Midbrain (tissue), 1 donor: ENCODE results near the gene WNT1.

ENCODE experiments used
- DNase-seq: peaks from one replicate; lab custom pipeline; 2025; lab: John Stamatoyannopoulos, UW

The WNT1 gene

GRCh38 chr12:49000346-49000745 is 22.2 kb downstream of the WNT1 start:
- DNase-seq, result no peak

DNA sequence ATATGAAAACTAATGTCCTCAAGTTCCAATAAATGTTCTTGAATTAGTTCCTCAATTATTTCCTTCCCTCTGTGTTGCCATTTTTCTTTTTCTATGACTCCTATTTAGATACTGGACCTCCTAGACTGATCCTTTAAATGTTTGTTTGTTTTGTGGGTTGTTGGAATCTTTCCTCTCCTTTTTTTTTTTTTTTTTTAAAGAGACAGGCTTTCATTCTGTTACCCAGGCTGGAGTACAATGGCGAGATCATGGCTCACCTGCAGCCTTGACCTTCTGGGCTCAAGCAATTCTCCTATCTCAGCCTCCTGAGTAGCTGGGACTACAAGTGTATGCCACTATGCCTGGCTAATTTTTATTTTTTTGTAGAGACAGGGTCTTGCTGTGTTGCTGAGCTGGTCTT is 30.8 kb downstream of the WNT1 start:
- no peak for DNase-seq

DNA sequence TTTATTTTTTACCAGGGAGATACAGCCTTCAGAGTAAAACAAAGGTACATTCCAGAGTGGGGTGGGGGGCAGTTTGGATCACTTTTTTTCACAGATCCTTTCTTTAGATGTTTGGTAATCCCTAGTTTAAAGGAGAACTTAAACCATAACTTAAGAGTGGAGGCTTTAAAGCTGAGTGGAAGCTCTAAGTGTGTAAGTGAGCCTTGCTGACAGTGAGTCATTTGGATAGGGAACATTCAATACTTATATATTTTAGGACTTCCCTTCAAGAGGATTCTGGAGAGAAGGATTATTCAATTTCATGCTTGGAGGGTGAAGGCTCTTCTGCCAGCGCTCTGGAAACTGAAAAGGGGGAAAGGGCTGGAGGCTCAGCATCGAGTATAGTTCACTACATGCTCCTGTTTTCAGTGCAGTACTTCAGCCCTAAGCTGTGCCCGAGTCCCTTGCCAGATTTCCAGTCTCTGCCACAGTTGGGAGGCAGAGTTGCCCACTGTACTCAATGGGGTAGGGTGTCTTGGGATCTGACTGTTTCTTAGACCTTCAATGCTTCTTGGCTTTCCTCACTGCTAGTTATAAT is 32.1 kb downstream of the WNT1 start:
- no peak for DNase-seq

DNA sequence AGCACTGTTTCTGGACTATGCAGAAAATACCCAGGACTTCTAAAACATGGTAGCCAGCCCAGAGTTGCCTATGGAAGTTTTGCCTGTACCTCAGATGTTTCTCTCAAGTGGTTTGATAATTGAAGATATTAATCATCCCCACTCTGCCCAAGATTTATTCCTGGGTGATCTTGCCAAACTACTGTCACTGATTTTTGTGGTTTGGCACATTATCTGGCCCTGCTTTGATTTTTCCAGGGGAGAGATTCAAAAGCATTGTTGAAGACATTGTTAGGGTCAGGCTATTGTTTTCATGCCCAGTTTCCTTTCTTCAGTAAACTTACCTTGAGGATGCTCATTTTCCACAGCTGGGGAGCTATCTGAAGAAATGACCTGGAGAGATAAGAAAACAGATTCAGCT is 34.6 kb downstream of the WNT1 start:
- DNase-seq, result no peak

DNA sequence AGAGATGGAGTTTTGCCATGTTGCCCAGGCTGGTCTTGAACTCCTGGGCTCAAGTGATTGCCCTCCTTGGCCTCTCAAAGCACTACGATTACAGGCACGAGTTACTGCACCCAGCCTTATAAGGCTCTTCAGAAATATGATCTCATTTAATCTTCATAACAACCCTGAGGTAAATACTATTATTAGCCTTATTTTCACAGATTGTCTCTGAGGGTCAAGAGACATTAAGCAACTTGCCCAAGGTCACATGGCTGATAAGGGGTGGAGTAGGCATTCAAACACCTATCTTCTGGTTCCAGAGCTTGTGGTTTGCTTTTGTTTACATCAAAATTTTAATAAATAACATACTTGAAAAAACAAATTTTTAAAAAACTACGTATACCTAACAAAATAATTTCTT is 35.3 kb downstream of the WNT1 start:
- DNase-seq, result no peak

DNA sequence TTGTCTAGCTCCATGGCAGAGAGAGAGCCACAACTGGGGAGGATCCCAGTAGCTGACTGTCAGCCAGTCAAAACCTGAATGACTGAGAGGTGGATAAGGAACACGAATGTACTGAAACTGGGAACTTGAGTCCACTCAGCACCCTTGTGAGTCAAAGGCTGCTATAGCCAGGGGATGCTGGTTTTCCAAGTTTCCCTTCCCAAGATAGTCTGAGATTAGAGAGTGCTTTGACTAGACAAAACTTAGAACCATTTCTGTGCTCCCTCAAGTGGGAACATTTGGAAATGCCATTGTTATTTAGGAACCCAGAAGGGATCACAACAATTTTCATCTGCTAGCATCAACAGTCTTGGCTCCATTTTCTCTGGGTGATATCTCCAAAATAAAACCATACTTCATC is 36.4 kb downstream of the WNT1 start:
- DNase-seq, result no peak

GRCh38 chr12:49015196-49015595 is 37.1 kb downstream of the WNT1 start:
- no peak for DNase-seq

GRCh38 chr12:49017891-49018260 is 39.8 kb downstream of the WNT1 start:
- no peak for DNase-seq

DNA sequence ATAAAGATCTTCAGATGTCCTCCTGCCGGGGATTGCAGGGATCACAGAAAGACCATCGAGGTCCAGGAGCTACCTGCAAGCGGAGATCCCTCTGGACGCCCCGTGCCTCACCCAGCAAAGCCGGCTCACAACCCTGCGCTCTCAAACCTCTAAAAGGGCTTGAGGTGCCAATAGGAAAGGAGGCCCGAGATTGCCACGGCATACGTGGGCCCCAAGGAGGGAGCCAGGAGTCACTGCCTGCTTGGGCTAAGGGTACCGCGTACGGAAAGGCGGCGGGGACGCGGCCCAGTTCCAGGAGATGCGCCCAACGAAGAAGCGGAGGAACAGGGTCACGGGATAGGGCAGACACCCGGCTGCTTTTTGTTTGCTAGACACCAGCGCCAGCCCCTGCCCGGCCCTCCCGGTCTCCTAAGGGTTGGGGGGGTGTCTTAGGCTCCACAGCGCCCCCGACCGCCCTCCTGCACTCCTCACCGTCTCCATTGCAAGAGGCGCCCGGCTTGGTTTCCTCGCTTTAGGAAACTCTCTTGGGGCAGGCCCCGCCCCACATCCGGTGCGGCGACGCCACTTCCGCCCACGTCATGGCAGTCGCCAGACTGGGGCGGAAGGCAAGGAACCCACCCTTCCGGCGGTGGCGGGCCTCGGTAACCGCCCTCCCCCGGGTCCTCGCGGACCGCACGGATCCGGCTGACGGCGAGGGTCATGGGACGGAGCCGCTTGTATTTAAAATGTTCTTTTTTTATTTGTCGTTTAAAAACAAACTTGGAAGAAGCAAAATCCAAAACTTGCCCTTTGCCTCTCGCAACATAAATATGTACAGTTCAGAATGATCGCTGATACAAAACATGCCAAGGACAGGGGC is 40.4 kb downstream of the WNT1 start, which contains the start of gene PRKAG1:
Gene PRKAG1, minus strand, starts transcription at position 516 of the 859 bp plus-strand sequence. Its CDS starts 36 bp downstream, at position 480.
- peak; percentile 96 for DNase-seq

DNA sequence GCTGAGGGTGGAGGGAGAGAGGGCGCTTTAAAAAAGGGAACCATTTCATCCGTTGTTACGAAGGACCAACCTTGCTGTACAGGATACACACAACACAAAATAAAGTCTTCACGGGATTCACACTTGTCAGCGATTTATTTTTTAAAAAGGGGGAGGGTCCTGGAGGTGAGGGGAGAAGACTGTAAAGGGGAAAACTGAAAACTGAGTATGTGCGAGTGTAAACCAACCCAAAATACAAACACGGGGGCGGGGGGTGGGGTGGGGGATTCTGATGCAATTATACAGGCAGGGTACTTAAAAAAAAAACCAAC is 41.0 kb downstream of the WNT1 start:
- DNase-seq, result no peak

- no peak for DNase-seq
These were observed 41.6 kb downstream of the WNT1 start for GRCh38 chr12:49019443-49020324.

GRCh38 chr12:49020441-49020840 is 42.3 kb downstream of the WNT1 start:
- DNase-seq, result no peak

- no peak for DNase-seq
These were observed 43.3 kb downstream of the WNT1 start for GRCh38 chr12:49021292-49021915.

DNA sequence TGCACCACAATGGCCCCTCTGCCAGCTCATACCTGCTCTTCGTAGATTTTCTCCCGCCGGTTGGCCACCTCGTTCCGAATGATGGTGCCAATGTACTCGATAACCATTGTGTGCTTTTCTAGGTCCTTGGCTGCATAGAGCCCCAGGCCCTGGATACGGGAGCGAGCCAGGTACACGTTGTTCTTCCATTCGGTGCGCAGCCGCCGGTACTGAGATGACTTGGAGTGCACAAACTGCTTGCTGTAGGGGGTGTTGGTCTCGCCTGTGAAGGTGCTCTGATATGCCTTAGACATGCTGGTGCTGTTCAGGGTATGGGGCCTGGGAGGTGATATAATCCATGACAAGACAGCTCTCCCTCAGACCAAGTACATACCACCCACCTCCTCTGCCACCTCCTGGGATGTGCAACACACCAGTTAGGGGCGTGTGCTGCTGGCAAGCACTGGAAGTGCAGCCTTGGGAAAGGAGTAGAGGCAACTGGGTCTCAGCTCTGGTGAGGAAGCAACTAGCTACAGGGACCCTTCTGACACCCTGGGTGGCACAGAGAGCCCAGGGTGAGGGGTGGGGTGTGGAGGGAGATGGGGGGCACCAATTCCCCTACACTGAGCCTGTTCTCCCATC is 44.5 kb downstream of the WNT1 start:
- no peak for DNase-seq

- no peak for DNase-seq
These were observed 45.7 kb downstream of the WNT1 start for GRCh38 chr12:49023812-49024211.

DNA sequence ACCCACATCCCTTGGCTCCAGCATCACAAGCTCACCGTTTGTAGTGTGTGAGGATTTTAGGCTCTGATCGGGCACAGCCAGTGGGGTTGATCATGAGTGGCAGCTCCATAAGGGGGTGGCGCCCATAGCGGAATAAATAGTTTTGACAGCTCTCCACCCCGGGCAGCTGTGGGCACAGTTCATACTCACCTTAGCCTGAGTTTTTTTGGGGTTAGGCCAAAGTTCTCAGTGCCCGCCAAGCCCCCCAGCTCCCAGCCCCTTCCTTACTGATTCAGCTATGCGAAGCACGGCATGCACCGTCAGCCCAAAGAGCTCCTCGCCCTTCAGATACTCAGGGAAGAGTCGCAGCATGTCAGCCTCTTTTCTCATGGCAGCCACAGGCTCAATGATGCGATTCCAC is 46.4 kb downstream of the WNT1 start:
- no peak for DNase-seq

GRCh38 chr12:49025463-49025862 is 47.3 kb downstream of the WNT1 start:
- DNase-seq, result no peak

DNA sequence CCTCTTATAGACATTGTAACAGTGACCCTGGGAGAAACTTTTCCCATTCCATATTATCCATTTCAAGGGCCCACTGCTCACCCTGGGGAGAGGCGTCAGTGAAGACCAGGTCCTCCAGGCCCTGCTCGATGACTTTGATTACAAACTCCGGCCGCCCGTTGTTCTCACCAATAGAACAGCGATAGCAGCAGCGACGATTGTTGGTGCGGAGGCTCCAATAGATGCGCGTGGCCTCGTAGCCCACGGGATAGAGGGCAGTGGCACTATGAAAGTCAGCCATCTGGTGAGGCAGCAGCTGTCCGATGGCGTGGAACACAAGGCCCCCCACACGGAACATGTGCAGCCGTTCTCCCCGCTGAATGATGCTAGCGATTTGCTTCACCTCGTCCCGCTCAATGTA is 48.0 kb downstream of the WNT1 start:
- no peak for DNase-seq

DNA sequence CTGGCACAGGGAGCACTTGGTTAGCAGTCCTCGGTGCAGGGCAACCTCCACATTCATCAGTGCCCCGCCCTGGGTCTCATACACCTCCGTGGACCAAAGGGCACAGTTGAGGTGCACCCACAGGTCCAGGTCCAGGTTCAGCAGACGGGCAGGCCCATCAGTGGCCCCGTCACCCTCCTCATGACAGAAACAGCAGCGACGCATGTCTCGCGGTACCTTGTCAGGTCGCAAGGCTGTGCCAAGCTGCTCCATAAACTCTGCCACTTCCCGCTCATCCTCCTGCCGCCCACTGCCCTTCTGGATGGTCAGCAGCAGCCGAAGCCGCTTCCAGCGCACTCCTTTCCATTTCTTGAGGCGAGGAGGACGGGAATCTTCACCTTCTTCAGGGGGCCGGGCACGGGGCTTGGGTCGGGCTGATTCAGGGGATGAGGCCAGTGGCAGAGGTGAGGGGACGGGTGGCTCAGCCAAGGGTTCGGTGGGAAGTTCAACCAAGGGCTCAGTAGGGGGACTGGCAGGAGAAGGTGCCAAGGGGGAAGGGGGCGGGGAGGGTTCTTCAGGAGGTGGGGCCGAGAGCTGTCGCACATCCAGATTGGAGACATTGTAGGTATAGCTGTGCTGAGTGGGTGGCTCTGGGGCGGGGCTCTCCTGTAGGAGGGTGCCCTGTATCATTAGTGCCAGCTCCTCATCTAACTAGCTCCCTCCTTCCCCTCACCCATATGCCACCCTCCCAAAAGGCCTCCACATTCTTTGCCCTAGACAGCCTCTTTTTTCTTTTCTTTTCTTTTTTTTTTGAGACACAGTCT is 48.8 kb downstream of the WNT1 start:
- DNase-seq, result no peak

- DNase-seq, result no peak
These were observed 49.9 kb downstream of the WNT1 start for GRCh38 chr12:49027846-49028555.
